Measurements from ENCODE around the gene ZBTB22.
"Not testable (repeated sequence)": the region's sequence is repeated elsewhere in the genome, so short reads cannot be mapped to it uniquely, and the experiment has no call there.

The ZBTB22 gene

GRCh38 chr6:33277663-33278391 is 39.7 kb downstream of the ZBTB22 start:
- DNase-seq: no peak

- peak; percentile 86 for DNase-seq
These were observed 40.5 kb downstream of the ZBTB22 start, which contains the start of gene B3GALT4 for GRCh38 chr6:33276864-33277662. TSS of gene B3GALT4 (plus strand) at chr6:33277123. CDS start at chr6:33277420, 297 bp downstream.

GRCh38 chr6:33276581-33276863 is 41.0 kb downstream of the ZBTB22 start:
- no peak for DNase-seq

GRCh38 chr6:33275795-33276580 is 41.6 kb downstream of the ZBTB22 start:
- not testable (repeated sequence) for DNase-seq

GRCh38 chr6:33273924-33274902 is 43.3 kb downstream of the ZBTB22 start:
- no peak for DNase-seq

GRCh38 chr6:33273129-33273923 is 44.2 kb downstream of the ZBTB22 start:
- DNase-seq: no peak

GRCh38 chr6:33272275-33273128 is 45.0 kb downstream of the ZBTB22 start:
- no peak for DNase-seq

GRCh38 chr6:33271468-33272274 is 45.9 kb downstream of the ZBTB22 start, which contains the start of the genes RPS18 and VPS52:
TSS of gene RPS18 (plus strand) at chr6:33272075. CDS start at chr6:33272120, 45 bp downstream.
TSS of gene VPS52 (minus strand) at chr6:33271876. CDS start at chr6:33271675, 201 bp downstream.
- peak; percentile 96 for DNase-seq

- DNase-seq: no peak
These were observed 46.5 kb downstream of the ZBTB22 start for GRCh38 chr6:33271117-33271467.

Data from DMS 273 treated with DMSO at 0.1 percent for 48 hours (cell line).